ENCODE data around the gene E4F1. TPM values are rescaled to one million over a fixed set of nuclear protein-coding genes. Genes with fewer than 3 reads are reported as not detected.
A peak's percentile ranks its signal among the peaks of the same experiment; 100 is the strongest.

The E4F1 gene
- total and polyA plus RNA-seq, 2 of the 13 experiments (the other 11 are each of a cell fraction or from before 2014, with no cell fraction given), result 13.8 to 19.5 TPM

DNA sequence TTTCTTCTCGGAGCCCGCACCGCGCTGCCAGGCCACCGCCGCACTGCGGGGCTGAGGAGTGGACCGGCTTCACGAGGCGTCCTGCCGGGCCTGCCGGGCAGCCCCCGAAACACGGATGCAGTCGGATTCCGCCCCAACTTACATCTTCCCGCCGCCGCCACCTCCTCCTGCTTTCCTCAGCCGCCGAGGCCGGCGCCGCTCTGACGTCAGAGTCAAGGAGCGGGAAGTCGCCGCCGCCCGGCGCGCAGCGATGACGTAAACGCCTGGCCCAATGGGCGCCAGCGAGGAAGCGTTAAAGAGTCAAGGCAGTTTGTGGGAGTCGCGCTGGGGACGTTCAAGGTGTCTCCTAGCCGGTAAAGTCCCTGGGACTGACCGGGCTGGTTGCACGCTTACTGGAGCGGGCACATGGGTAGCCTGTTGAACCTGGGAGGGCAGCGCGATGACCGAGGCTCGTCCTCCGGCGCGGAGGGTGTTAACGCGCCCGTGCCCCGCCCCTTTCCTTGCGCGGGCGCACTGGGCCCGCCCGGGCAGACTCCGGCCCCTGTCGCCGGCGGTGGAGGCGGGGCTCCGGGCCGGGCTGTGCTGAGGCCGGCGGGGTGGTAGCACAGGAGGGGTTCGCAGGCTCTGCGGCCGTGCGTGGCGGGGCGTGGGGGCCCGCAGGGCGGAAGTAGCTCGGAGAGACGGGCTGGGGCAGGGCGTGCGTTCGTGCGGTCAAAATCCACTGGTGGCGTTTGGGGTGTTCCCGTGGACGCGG lies 44.7 kb downstream of the E4F1 start, which contains the start of gene RNPS1 (continued):
- TF ChIP-seq, protein P1, sequence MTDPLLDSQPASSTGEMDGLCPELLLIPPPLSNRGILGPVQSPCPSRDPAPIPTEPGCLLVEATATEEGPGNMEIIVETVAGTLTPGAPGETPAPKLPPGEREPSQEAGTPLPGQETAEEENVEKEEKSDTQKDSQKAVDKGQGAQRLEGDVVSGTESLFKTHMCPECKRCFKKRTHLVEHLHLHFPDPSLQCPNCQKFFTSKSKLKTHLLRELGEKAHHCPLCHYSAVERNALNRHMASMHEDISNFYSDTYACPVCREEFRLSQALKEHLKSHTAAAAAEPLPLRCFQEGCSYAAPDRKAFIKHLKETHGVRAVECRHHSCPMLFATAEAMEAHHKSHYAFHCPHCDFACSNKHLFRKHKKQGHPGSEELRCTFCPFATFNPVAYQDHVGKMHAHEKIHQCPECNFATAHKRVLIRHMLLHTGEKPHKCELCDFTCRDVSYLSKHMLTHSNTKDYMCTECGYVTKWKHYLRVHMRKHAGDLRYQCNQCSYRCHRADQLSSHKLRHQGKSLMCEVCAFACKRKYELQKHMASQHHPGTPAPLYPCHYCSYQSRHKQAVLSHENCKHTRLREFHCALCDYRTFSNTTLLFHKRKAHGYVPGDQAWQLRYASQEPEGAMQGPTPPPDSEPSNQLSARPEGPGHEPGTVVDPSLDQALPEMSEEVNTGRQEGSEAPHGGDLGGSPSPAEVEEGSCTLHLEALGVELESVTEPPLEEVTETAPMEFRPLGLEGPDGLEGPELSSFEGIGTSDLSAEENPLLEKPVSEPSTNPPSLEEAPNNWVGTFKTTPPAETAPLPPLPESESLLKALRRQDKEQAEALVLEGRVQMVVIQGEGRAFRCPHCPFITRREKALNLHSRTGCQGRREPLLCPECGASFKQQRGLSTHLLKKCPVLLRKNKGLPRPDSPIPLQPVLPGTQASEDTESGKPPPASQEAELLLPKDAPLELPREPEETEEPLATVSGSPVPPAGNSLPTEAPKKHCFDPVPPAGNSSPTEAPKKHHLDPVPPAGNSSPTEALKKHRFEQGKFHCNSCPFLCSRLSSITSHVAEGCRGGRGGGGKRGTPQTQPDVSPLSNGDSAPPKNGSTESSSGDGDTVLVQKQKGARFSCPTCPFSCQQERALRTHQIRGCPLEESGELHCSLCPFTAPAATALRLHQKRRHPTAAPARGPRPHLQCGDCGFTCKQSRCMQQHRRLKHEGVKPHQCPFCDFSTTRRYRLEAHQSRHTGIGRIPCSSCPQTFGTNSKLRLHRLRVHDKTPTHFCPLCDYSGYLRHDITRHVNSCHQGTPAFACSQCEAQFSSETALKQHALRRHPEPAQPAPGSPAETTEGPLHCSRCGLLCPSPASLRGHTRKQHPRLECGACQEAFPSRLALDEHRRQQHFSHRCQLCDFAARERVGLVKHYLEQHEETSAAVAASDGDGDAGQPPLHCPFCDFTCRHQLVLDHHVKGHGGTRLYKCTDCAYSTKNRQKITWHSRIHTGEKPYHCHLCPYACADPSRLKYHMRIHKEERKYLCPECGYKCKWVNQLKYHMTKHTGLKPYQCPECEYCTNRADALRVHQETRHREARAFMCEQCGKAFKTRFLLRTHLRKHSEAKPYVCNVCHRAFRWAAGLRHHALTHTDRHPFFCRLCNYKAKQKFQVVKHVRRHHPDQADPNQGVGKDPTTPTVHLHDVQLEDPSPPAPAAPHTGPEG (CRISPR knock-in tag; IDR thresholded peaks at IDR 0.05), result no peak
- peak; percentile 93 for TF ChIP-seq ZNF878 (CRISPR knock-in tag; IDR thresholded peaks at IDR 0.05)
- TF ChIP-seq REST (IDR thresholded peaks at IDR 0.05; ENCODE audit: borderline replicate concordance in 1 of 2, low read depth in 1 of 2, low read length in 2 of 2), result no peak
- TF ChIP-seq YEATS2 (CRISPR knock-in tag; IDR thresholded peaks at IDR 0.05; ENCODE audit: borderline replicate concordance), result peak; percentile 100
- TF ChIP-seq SOX13 (IDR thresholded peaks at IDR 0.05), result peak; percentile 17; the same call in 1 of the 2 replicates
- TF ChIP-seq SOX13 (CRISPR knock-in tag; conservative IDR thresholded peaks at IDR 0.05 in 1 of 2, IDR thresholded peaks at IDR 0.05 in 1 of 2), result peak in 1 of 2 experiments; percentile 49; a peak in 2 of 4 replicates
- TF ChIP-seq GTF3A (CRISPR knock-in tag; conservative IDR thresholded peaks at IDR 0.05), result peak; percentile 77
- TF ChIP-seq ZNF558 (CRISPR knock-in tag; IDR thresholded peaks at IDR 0.05; ENCODE audit: borderline replicate concordance), result peak; percentile 72; the same call in 1 of the 2 replicates
- 0 out of 2 replicates have a peak, but pooled peaks have one; percentile 71 for TF ChIP-seq CENPBD1 (CRISPR knock-in tag; IDR thresholded peaks at IDR 0.05; ENCODE audit: borderline replicate concordance, low read depth)
- TF ChIP-seq MAFK (conservative IDR thresholded peaks at IDR 0.05 in 1 of 2, IDR thresholded peaks at IDR 0.05 in 1 of 2; ENCODE audit: low read length in 2 of 2), result no peak
- peak; percentile 92 for TF ChIP-seq IKZF4 (CRISPR knock-in tag; IDR thresholded peaks at IDR 0.05; ENCODE audit: borderline replicate concordance, low read depth, not compliant biosample characterization)
- TF ChIP-seq ZNF790 (CRISPR knock-in tag; IDR thresholded peaks at IDR 0.05; ENCODE audit: borderline replicate concordance), result peak; percentile 91
- peak; percentile 65; the same call in 1 of the 2 replicates for TF ChIP-seq ZIK1 (CRISPR knock-in tag; IDR thresholded peaks at IDR 0.05; ENCODE audit: borderline replicate concordance, low read depth)
